K562 (cell line): ENCODE data around the gene CDH8. TPM values are rescaled to one million over a fixed set of nuclear protein-coding genes. Genes with fewer than 3 reads are reported as not detected.

Experiments used
- ATAC-seq: fragments of 200-7000 bp; cut with Tn5 transposase; 3 replicates; pipeline ENCODE4 v1.9.1; 2020; ENCODE audit warnings: moderate library complexity
- BruUV-seq: library from RNA; stranded (reverse); fragments of 400-500 nt; replicated peaks from 2 replicates; lab custom pipeline; 2021; lab: Mats Ljungman, UMichigan
- CTCF ChIA-PET: fragments of 300-600 bp; formaldehyde crosslinking; extraction: SDS; loops from one replicate; lab custom pipeline; 2021; ENCODE audit warnings: low intra/inter-chr PET ratio; lab: Yijun Ruan, JAX
- POLR2A ChIA-PET: fragments of 300-600, 350-650 bp; sonication (Branson Sonifier 250); formaldehyde crosslinking; extraction: SDS; loops from one replicate; lab custom pipeline; 2021; ENCODE audit warnings: antibody characterized with exemption, inconsistent platforms; lab: Yijun Ruan, JAX
- DNase-seq, 4 experiments: peaks; one replicate each; pipeline versions ENCODE4 v3.0.0 to v3.0.0-alpha.2; 2011 to 2018; ENCODE audit warnings: low spot score in 3 of 4, mixed read lengths in 3 of 4; ENCODE audit errors: extremely low read depth in 1 of 4
- FAIRE-seq: peaks from 2 replicates; lab custom pipeline; 2011; peaks lifted over from hg19 to GRCh38; lab: Jason Lieb, UNC
- H2AFZ ChIP-seq: 2 replicates; pipeline ENCODE4 v1.6.0; 2011; ENCODE audit warnings: low read depth, low read length, control low read depth, inconsistent platforms
- H3K27ac ChIP-seq: fragments of 200-600 bp; 3 replicates; pipeline ENCODE4 v1.8.0; 2011; ENCODE audit warnings: low read depth, mild to moderate bottlenecking, control low read depth, inconsistent platforms, low read length, moderate library complexity, mixed read lengths; ENCODE audit errors: extremely low read depth
- H3K27me3 ChIP-seq, 2 experiments: fragments of 300-600 bp in 1 of 2; 2 replicates in 1 of 2; 3 replicates in 1 of 2; pipeline versions ENCODE4 v1.6.0 to v1.8.0; 2011; ENCODE audit warnings: inconsistent platforms in 2 of 2, low read length in 2 of 2, mild to moderate bottlenecking in 1 of 2, mixed read lengths in 1 of 2, moderate library complexity in 1 of 2; ENCODE audit not compliant: control insufficient read depth in 2 of 2, insufficient read depth in 2 of 2
- H3K36me3 ChIP-seq: fragments of 300-600 bp; 3 replicates; pipeline ENCODE4 v1.8.0; 2011; ENCODE audit warnings: mild to moderate bottlenecking, low read length, inconsistent platforms; ENCODE audit not compliant: control insufficient read depth, insufficient read depth
- H3K4me1 ChIP-seq, 2 experiments: fragments of 200-600 bp in 1 of 2; replicated peaks in 1 of 2; 2 replicates in 1 of 2; 3 replicates in 1 of 2; pipeline versions ENCODE4 v1.5.1 to v1.8.0; 2011; ENCODE audit warnings: inconsistent platforms in 2 of 2, low read length in 2 of 2, mild to moderate bottlenecking in 1 of 2, mixed read lengths in 1 of 2, moderate library complexity in 1 of 2; ENCODE audit not compliant: control insufficient read depth in 2 of 2, insufficient read depth in 2 of 2
- H3K4me2 ChIP-seq: 2 replicates; pipeline ENCODE4 v1.6.1; 2011; ENCODE audit warnings: low read length, control low read depth, inconsistent platforms, mixed read lengths; ENCODE audit not compliant: insufficient read depth
- H3K4me3 ChIP-seq: fragments of 200-600 bp; sonication (generic), shearing (Covaris generic); 2 replicates; pipeline ENCODE4 v1.5.1; 2016; ENCODE audit warnings: control low read depth, inconsistent platforms
- H3K79me2 ChIP-seq: fragments of 200-600 bp; 3 replicates; pipeline ENCODE4 v1.8.0; 2011; ENCODE audit warnings: low read length, inconsistent platforms; ENCODE audit not compliant: control insufficient read depth, insufficient read depth
- H3K9ac ChIP-seq, 2 experiments: 2 replicates each; pipeline versions ENCODE4 v1.6.0 to v1.6.1; 2011; ENCODE audit warnings: low read depth in 2 of 2, low read length in 2 of 2, control low read depth in 1 of 2, inconsistent platforms in 1 of 2, mild to moderate bottlenecking in 1 of 2, mixed read lengths in 1 of 2; ENCODE audit not compliant: insufficient read depth in 1 of 2
- H3K9me1 ChIP-seq: one replicate; pipeline ENCODE4 v1.6.0; 2011; ENCODE audit warnings: inconsistent platforms, mild to moderate bottlenecking, low read length, moderate library complexity; ENCODE audit not compliant: control insufficient read depth, insufficient read depth
- H3K9me3 ChIP-seq: replicated peaks from 2 replicates; pipeline ENCODE4 v1.5.1; 2011; ENCODE audit warnings: low read depth, low read length, inconsistent platforms; ENCODE audit not compliant: control insufficient read depth, insufficient read depth
- H4K20me1 ChIP-seq: replicated peaks from 2 replicates; pipeline ENCODE4 v1.6.1; 2011; ENCODE audit warnings: low read length, inconsistent platforms, mixed read lengths; ENCODE audit not compliant: control insufficient read depth, insufficient read depth
- KDM5B ChIP-seq: fragments of 200-600 bp; sonication (generic); IDR thresholded peaks from 2 replicates; pipeline ENCODE4 v1.6.1; 2012; ENCODE audit warnings: low read depth, mild to moderate bottlenecking, moderate library complexity, low read length, control low read depth, inconsistent platforms; ENCODE audit not compliant: insufficient replicate concordance
- NFRKB ChIP-seq: fragments of 450-650 bp; IDR thresholded peaks from 2 replicates; pipeline ENCODE4 v1.6.1; 2016; ENCODE audit warnings: low read depth
- NR2C2 ChIP-seq, 2 experiments: fragments of 200-800 bp in 1 of 2; sonication (Bioruptor generic) in 1 of 2; sonication (generic) in 1 of 2; formaldehyde crosslinking in 1 of 2; IDR thresholded peaks; 2 replicates each; pipeline versions ENCODE4 v1.6.1 to v1.8.0; 2016 to 2022; ENCODE audit warnings: mild to moderate bottlenecking in 1 of 2, missing compliant biosample characterization in 1 of 2, missing genetic modification characterization in 1 of 2, missing genetic modification reagents in 1 of 2
- SMAD4 ChIP-seq: fragments of 250-450 bp; sonication (Bioruptor Pico); conservative IDR thresholded peaks from 2 replicates; pipeline ENCODE4 v1.8.0; 2021; ENCODE audit warnings: inconsistent platforms, mild to moderate bottlenecking, moderate library complexity
- SNIP1 ChIP-seq: fragments of 450-650 bp; IDR thresholded peaks from 2 replicates; pipeline ENCODE4 v1.7.1; 2017; ENCODE audit warnings: low read depth, mild to moderate bottlenecking
- SRSF3 ChIP-seq: fragments of 200-400 bp; formaldehyde crosslinking; IDR thresholded peaks from 2 replicates; pipeline ENCODE4 v1.6.1; 2016; ENCODE audit warnings: mild to moderate bottlenecking, low read length, moderate library complexity; ENCODE audit not compliant: insufficient read depth
- TGIF2 ChIP-seq: sonication (generic); formaldehyde crosslinking; IDR thresholded peaks from 2 replicates; pipeline ENCODE4 v1.8.1; 2022; ENCODE audit warnings: mild to moderate bottlenecking, missing genetic modification reagents, moderate library complexity
- ZNF212 ChIP-seq: fragments of 450-650 bp; formaldehyde crosslinking; IDR thresholded peaks from 2 replicates; pipeline ENCODE4 v1.4.0; 2020; ENCODE audit warnings: mild to moderate bottlenecking
- ZNF23 ChIP-seq: fragments of 250-450 bp; sonication (Bioruptor Pico); IDR thresholded peaks from 2 replicates; pipeline ENCODE4 v1.4.0; 2020; ENCODE audit warnings: mild to moderate bottlenecking
- ZNF445 ChIP-seq: fragments of 250-450 bp; sonication (Bioruptor Pico); IDR thresholded peaks from 2 replicates; pipeline ENCODE4 v1.4.0; 2020; ENCODE audit warnings: low read depth, mild to moderate bottlenecking, moderate library complexity
- ZNF695 ChIP-seq: fragments of 450-650 bp; formaldehyde crosslinking; IDR thresholded peaks from 2 replicates; pipeline ENCODE4 v1.4.0; 2020; ENCODE audit warnings: mild to moderate bottlenecking, moderate library complexity
- ZNF707 ChIP-seq: fragments of 250-450 bp; sonication (Bioruptor Pico); conservative IDR thresholded peaks from 2 replicates; pipeline ENCODE4 v1.8.0; 2022; ENCODE audit warnings: inconsistent platforms, mild to moderate bottlenecking, moderate library complexity
- WGBS: fragments of 100-300 bp; shearing (Covaris generic); methylation state at CpG from one replicate; pipeline ENCODE4 v1.1.6; 2016; ENCODE audit warnings: low coverage, mixed read lengths; ENCODE audit not compliant: insufficient coverage; ENCODE audit errors: missing lambda C conversion rate; 5-methylcytosine and 5-hydroxymethylcytosine counted together
- in situ Hi-C: fragments of 300-500 bp; cut with MboI; formaldehyde crosslinking; loops from 4 replicates; pipeline ENCODE4 v1.15.0; 2018; ENCODE audit warnings: inconsistent platforms, mixed read lengths
- intact Hi-C: fragments of 100-400 bp; cut with micrococcal nuclease; formaldehyde crosslinking; loops from 2 replicates; pipeline ENCODE4 v1.14.2; 2022
- polyA plus RNA-seq, 8 experiments: library from polyadenylated mRNA; depleted of rRNA in 4 of 8; stranded (reverse) in 5 of 8; unstranded in 3 of 8; fragments of >200 nt; fragmentation: Nextera tagmentation in 2 of 8; fragmentation: Illumina TruSeq in 1 of 8; extraction: Ambion mirVana in 2 of 8; extraction: Trizol in 1 of 8; gene quantifications; 2 replicates each; pipeline versions ENCODE4 v1.2.1 to v1.2.3, GENCODE V29; 2011 to 2014; ENCODE audit warnings: inconsistent platforms in 1 of 8, missing spikeins in 1 of 8
- total RNA-seq, 7 experiments: library from RNA; depleted of rRNA in 6 of 7; stranded (reverse); fragments of >200 nt in 6 of 7; fragmentation: Illumina TruSeq in 2 of 7; extraction: Trizol in 2 of 7; gene quantifications; 2 replicates each; pipeline versions ENCODE4 v1.2.1 to v1.2.3, GENCODE V29; 2011 to 2021; ENCODE audit warnings: low replicate concordance in 1 of 7
- TF ChIP-seq, protein P1 (sequence below): fragments of 200-600 bp; sonication (generic); IDR thresholded peaks from one replicate; pipeline ENCODE4 v1.6.1; 2012; ENCODE audit warnings: mild to moderate bottlenecking, low read depth, low read length, inconsistent platforms

Gene CDH8
- total and polyA plus RNA-seq, 9 of the 15 experiments (the other 6 are each of a cell fraction or from before 2014, with no cell fraction given) = 0.22 to 1.4 (median 0.42) TPM; not detected in 4

DNA sequence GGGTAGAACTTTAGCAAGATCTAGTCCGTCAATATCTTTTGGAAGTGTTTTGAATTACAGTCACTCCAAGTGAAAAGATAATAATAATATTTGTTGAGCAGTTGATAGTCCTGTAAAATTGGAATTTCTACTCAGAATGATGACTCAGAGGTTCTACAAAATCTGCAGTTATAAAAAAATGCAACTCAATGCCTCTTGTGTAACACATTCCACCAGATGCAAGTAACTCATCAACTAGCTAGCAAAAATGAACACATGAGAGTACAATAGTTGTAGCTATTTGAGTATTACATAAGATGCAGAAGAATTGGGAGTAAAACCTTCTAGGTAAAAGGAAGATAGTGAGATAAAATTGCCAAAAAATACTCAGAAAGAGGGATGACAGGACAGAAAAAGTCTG lies 177.2 kb downstream of the CDH8 start:
- no peak overlapping the region for H3K4me3 ChIP-seq
- DNase-seq (no peak), ATAC-seq (no peak), FAIRE-seq (no peak)
- H3K27me3 ChIP-seq = no peaks in the 10 kb centered on the region
- no peaks in the 10 kb centered on the region for H3K36me3 ChIP-seq
- ChIA-PET POLR2A (no interaction called here), CTCF (no interaction called here)
- H4K20me1 ChIP-seq = no peaks in the 10 kb centered on the region
- H3K4me1 ChIP-seq = no peaks in the 10 kb centered on the region
- H3K9me1 ChIP-seq = no peaks in the 10 kb centered on the region
- no peak overlapping the region for H3K27ac ChIP-seq
- no peaks in the 10 kb centered on the region for H3K79me2 ChIP-seq
- intact Hi-C loops = no loop called here
- no peak overlapping the region for H2AFZ ChIP-seq
- no peak overlapping the region for H3K9ac ChIP-seq
- no peak overlapping the region for H3K4me2 ChIP-seq
- in situ Hi-C loops = no loop called here
- no TSS peak for BruUV-seq
- 0% methylated on average over 1 of the region's 1 CpG for WGBS
- no peak for TF ChIP-seq ZNF23 (CRISPR knock-in tag)
- TF ChIP-seq KDM5B = no peak
- TF ChIP-seq ZNF212 (CRISPR knock-in tag) = no peak
- TF ChIP-seq TGIF2 (CRISPR knock-in tag) = no peak
- TF ChIP-seq NFRKB = no peak
- no peak for TF ChIP-seq ZNF707 (CRISPR knock-in tag)
- TF ChIP-seq ZNF695 (CRISPR knock-in tag) = no peak
- no peak for TF ChIP-seq ZNF445 (CRISPR knock-in tag)
- TF ChIP-seq NR2C2 (CRISPR knock-in tag; IDR thresholded peaks at IDR 0.05) = no peak
- no peak for TF ChIP-seq NR2C2 (tag; IDR thresholded peaks at IDR 0.05)
- TF ChIP-seq SRSF3 = no peak
- TF ChIP-seq, protein P1, sequence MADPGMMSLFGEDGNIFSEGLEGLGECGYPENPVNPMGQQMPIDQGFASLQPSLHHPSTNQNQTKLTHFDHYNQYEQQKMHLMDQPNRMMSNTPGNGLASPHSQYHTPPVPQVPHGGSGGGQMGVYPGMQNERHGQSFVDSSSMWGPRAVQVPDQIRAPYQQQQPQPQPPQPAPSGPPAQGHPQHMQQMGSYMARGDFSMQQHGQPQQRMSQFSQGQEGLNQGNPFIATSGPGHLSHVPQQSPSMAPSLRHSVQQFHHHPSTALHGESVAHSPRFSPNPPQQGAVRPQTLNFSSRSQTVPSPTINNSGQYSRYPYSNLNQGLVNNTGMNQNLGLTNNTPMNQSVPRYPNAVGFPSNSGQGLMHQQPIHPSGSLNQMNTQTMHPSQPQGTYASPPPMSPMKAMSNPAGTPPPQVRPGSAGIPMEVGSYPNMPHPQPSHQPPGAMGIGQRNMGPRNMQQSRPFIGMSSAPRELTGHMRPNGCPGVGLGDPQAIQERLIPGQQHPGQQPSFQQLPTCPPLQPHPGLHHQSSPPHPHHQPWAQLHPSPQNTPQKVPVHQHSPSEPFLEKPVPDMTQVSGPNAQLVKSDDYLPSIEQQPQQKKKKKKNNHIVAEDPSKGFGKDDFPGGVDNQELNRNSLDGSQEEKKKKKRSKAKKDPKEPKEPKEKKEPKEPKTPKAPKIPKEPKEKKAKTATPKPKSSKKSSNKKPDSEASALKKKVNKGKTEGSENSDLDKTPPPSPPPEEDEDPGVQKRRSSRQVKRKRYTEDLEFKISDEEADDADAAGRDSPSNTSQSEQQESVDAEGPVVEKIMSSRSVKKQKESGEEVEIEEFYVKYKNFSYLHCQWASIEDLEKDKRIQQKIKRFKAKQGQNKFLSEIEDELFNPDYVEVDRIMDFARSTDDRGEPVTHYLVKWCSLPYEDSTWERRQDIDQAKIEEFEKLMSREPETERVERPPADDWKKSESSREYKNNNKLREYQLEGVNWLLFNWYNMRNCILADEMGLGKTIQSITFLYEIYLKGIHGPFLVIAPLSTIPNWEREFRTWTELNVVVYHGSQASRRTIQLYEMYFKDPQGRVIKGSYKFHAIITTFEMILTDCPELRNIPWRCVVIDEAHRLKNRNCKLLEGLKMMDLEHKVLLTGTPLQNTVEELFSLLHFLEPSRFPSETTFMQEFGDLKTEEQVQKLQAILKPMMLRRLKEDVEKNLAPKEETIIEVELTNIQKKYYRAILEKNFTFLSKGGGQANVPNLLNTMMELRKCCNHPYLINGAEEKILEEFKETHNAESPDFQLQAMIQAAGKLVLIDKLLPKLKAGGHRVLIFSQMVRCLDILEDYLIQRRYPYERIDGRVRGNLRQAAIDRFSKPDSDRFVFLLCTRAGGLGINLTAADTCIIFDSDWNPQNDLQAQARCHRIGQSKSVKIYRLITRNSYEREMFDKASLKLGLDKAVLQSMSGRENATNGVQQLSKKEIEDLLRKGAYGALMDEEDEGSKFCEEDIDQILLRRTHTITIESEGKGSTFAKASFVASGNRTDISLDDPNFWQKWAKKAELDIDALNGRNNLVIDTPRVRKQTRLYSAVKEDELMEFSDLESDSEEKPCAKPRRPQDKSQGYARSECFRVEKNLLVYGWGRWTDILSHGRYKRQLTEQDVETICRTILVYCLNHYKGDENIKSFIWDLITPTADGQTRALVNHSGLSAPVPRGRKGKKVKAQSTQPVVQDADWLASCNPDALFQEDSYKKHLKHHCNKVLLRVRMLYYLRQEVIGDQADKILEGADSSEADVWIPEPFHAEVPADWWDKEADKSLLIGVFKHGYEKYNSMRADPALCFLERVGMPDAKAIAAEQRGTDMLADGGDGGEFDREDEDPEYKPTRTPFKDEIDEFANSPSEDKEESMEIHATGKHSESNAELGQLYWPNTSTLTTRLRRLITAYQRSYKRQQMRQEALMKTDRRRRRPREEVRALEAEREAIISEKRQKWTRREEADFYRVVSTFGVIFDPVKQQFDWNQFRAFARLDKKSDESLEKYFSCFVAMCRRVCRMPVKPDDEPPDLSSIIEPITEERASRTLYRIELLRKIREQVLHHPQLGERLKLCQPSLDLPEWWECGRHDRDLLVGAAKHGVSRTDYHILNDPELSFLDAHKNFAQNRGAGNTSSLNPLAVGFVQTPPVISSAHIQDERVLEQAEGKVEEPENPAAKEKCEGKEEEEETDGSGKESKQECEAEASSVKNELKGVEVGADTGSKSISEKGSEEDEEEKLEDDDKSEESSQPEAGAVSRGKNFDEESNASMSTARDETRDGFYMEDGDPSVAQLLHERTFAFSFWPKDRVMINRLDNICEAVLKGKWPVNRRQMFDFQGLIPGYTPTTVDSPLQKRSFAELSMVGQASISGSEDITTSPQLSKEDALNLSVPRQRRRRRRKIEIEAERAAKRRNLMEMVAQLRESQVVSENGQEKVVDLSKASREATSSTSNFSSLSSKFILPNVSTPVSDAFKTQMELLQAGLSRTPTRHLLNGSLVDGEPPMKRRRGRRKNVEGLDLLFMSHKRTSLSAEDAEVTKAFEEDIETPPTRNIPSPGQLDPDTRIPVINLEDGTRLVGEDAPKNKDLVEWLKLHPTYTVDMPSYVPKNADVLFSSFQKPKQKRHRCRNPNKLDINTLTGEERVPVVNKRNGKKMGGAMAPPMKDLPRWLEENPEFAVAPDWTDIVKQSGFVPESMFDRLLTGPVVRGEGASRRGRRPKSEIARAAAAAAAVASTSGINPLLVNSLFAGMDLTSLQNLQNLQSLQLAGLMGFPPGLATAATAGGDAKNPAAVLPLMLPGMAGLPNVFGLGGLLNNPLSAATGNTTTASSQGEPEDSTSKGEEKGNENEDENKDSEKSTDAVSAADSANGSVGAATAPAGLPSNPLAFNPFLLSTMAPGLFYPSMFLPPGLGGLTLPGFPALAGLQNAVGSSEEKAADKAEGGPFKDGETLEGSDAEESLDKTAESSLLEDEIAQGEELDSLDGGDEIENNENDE = no peak
- no peak for TF ChIP-seq SMAD4 (CRISPR knock-in tag)
- TF ChIP-seq SNIP1 = no peak
- TF ChIP-seq, all 486 proteins: peak for 0
- no peaks in the 10 kb centered on the region for H3K9me3 ChIP-seq
